Chondrocyte (in vitro differentiated cells): ENCODE results near the gene TOGARAM1. TPM values are rescaled to one million over a fixed set of nuclear protein-coding genes. Genes with fewer than 3 reads are reported as not detected.

Experiments used
- DNase-seq: peaks from one replicate; pipeline ENCODE4 v3.0.0; 2021; ENCODE audit warnings: mixed read lengths, low spot score
- H3K27ac Mint-ChIP-seq: one replicate; pipeline ENCODE4 v1.8.0; 2021; ENCODE audit warnings: mild to moderate bottlenecking, moderate library complexity, mixed read lengths; ENCODE audit not compliant: unreplicated experiment
- H3K27me3 Mint-ChIP-seq: 2 replicates; pipeline ENCODE4 v1.8.0; 2021; ENCODE audit warnings: low read depth, mixed read lengths
- H3K36me3 Mint-ChIP-seq: 2 replicates; pipeline ENCODE4 v1.8.0; 2021; ENCODE audit warnings: low read depth, mixed read lengths
- H3K4me1 Mint-ChIP-seq: 2 replicates; pipeline ENCODE4 v1.8.0; 2021; ENCODE audit warnings: low read depth, mild to moderate bottlenecking, mixed read lengths
- H3K4me3 Mint-ChIP-seq: one replicate; pipeline ENCODE4 v1.8.0; 2021; ENCODE audit warnings: mild to moderate bottlenecking, moderate library complexity, mixed read lengths; ENCODE audit not compliant: unreplicated experiment
- H3K9me3 Mint-ChIP-seq: 2 replicates; pipeline ENCODE4 v1.8.0; 2021; ENCODE audit warnings: low read depth, mixed read lengths
- CTCF ChIP-seq: fragments of 200-600 bp; sonication (generic); IDR thresholded peaks from 2 replicates; pipeline ENCODE4 v1.5.0; 2021; ENCODE audit warnings: antibody characterized with exemption, mild to moderate bottlenecking, moderate library complexity
- total RNA-seq: library from RNA; stranded (reverse); gene quantifications from 3 replicates; pipeline ENCODE4 v1.2.1, GENCODE V29; 2021

Gene TOGARAM1
- total RNA-seq, 1 donor from 2014 or later, result 13.3 TPM

- H3K36me3 Mint-ChIP-seq, result no peaks in the 10 kb centered on the region
- peak; percentile 10 for TF ChIP-seq CTCF
- peaks cover 46% of the 10 kb centered on the region for H3K4me1 Mint-ChIP-seq
- H3K9me3 Mint-ChIP-seq, result no peaks in the 10 kb centered on the region
- H3K4me3 Mint-ChIP-seq, result no peak overlapping the region
- DNase-seq, result no peak
- H3K27me3 Mint-ChIP-seq, result no peaks in the 10 kb centered on the region
- H3K27ac Mint-ChIP-seq, result no peak overlapping the region
Observed at GRCh38 chr14:44961151-44961553, 838 bp upstream of the TOGARAM1 start.

GRCh38 chr14:44962334-44963043 lies 499 bp downstream of the TOGARAM1 start:
- Mint-ChIP-seq H3K4me3 (no peak overlapping the region), H3K27me3 (no peaks in the 10 kb centered on the region), H3K36me3 (no peaks in the 10 kb centered on the region), H3K27ac (no peak overlapping the region), H3K4me1 (peaks cover 56% of the 10 kb centered on the region), H3K9me3 (no peaks in the 10 kb centered on the region)
- DNase-seq, result peak; percentile 93
- peak; percentile 11 for TF ChIP-seq CTCF

GRCh38 chr14:44963044-44963528 lies 1.1 kb downstream of the TOGARAM1 start:
- Mint-ChIP-seq H3K4me1 (peaks cover 61% of the 10 kb centered on the region), H3K27me3 (no peaks in the 10 kb centered on the region), H3K9me3 (no peaks in the 10 kb centered on the region), H3K27ac (no peak overlapping the region), H3K36me3 (no peaks in the 10 kb centered on the region), H3K4me3 (no peak overlapping the region)
- DNase-seq, result no peak
- TF ChIP-seq CTCF, result no peak

GRCh38 chr14:44963775-44964380 lies 1.9 kb downstream of the TOGARAM1 start:
- H3K27ac Mint-ChIP-seq, result peak overlapping the region; percentile 30

More at GRCh38 chr14:44963775-44964380, 1.9 kb downstream of the TOGARAM1 start:
- DNase-seq, result no peak
- Mint-ChIP-seq H3K9me3 (no peaks in the 10 kb centered on the region), H3K4me1 (peaks cover 68% of the 10 kb centered on the region), H3K36me3 (no peaks in the 10 kb centered on the region), H3K27me3 (no peaks in the 10 kb centered on the region), H3K4me3 (no peak overlapping the region)
- no peak for TF ChIP-seq CTCF
